Esophagus squamous epithelium (tissue), 5 donors: ENCODE results near the gene SLC9A9. TPM values are rescaled to one million over a fixed set of nuclear protein-coding genes. Genes with fewer than 3 reads are reported as not detected.

Experiments
- DNase-seq: peaks from one replicate; lab custom pipeline; 2025; lab: John Stamatoyannopoulos, UW
- H3K27ac ChIP-seq, 4 donors: fragments of 200-600 bp; sonication (generic); one replicate each; pipeline ENCODE4 v1.5.1; 2016 to 2019; ENCODE audit warnings: mild to moderate bottlenecking in 1 of 4
- H3K27me3 ChIP-seq, 4 donors: fragments of 200-600 bp; sonication (generic); 1 replicate in 3 of 4; 2 replicates in 1 of 4; pipeline versions ENCODE4 v1.5.1 to v1.6.0; 2017 to 2021; ENCODE audit warnings: antibody characterized with exemption in 1 of 4
- H3K36me3 ChIP-seq, 3 donors: fragments of 200-600 bp; sonication (generic); one replicate each; pipeline ENCODE4 v1.5.1; 2016 to 2019
- H3K4me1 ChIP-seq, 3 donors: fragments of 200-600 bp; sonication (generic); one replicate each; pipeline ENCODE4 v1.5.1; 2017 to 2019
- H3K4me3 ChIP-seq, 4 donors: fragments of 200-600 bp; sonication (generic); 1 replicate in 3 of 4; 2 replicates in 1 of 4; pipeline ENCODE4 v1.5.1; 2016 to 2019; ENCODE audit warnings: mild to moderate bottlenecking in 2 of 4, moderate library complexity in 1 of 4
- H3K9me3 ChIP-seq, 3 donors: fragments of 200-600 bp; sonication (generic); one replicate each; pipeline ENCODE4 v1.5.1; 2016 to 2019
- POLR2A ChIP-seq, 4 donors: fragments of 450-650 bp; IDR thresholded peaks; one replicate each; pipeline ENCODE4 v1.6.1; 2017; ENCODE audit warnings: antibody characterized with exemption in 4 of 4, mild to moderate bottlenecking in 4 of 4, moderate library complexity in 3 of 4
- WGBS, 2 donors: methylation state at CpG; one replicate each; pipeline ENCODE4 v1.1.5; 2018; 5-methylcytosine and 5-hydroxymethylcytosine counted together
- intact Hi-C: fragments of 100-400 bp; cut with DNase I; formaldehyde crosslinking; loops from one replicate; pipeline ENCODE4 v1.15.0; 2022
- total RNA-seq, 4 donors: library from RNA; depleted of rRNA; stranded (reverse); fragments of >200 nt; gene quantifications; one replicate each; pipeline ENCODE4 v1.1.0, GENCODE V29; 2016
- TF ChIP-seq, protein P1 (sequence below), 6 experiments: fragments of 450-650 bp in 4 of 6; fragments of 200-600 bp in 2 of 6; sonication (generic) in 2 of 6; IDR thresholded peaks; one replicate each; pipeline ENCODE4 v1.5.1; 2016 to 2019; ENCODE audit warnings: antibody characterized with exemption in 6 of 6, mild to moderate bottlenecking in 4 of 6, moderate library complexity in 4 of 6
- donor health status: DM: yes; HTN: yes; CAD: no.

The SLC9A9 gene
- total RNA-seq, 4 donors from 2014 or later, result 11.2 to 22.3 (median 18.9) TPM

DNA sequence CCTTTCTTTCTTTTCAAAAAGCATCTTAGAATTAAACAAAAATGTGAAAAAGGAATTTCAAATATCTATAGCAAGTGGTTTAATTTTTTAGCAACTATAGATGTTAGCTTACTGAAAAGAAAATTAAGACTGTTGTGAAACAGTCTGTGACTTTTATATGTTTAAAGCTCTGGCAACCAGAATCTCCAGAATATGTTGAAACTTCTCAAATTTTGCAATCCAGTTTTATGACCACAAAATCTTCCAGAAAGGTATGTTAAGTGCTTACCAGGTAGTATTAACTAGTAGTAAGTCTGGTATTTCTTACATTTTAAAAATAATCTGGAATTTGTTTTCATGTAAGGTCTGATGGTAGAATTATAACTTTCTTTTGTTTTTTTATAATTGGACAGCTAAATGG is 235.0 kb downstream of the SLC9A9 start:
- intact Hi-C loops, result no loop called here
- no peaks in the 10 kb centered on the region for H3K9me3 ChIP-seq
- no peaks in the 10 kb centered on the region for H3K4me1 ChIP-seq
- DNase-seq, result no peak
- H3K27ac ChIP-seq, result no peak overlapping the region
- H3K27me3 ChIP-seq, result no peaks in the 10 kb centered on the region
- H3K4me3 ChIP-seq, result no peak overlapping the region
- peaks cover 0 to 3% (median 0%) of the 10 kb centered on the region in 3 donors for H3K36me3 ChIP-seq
- TF ChIP-seq, protein P1, sequence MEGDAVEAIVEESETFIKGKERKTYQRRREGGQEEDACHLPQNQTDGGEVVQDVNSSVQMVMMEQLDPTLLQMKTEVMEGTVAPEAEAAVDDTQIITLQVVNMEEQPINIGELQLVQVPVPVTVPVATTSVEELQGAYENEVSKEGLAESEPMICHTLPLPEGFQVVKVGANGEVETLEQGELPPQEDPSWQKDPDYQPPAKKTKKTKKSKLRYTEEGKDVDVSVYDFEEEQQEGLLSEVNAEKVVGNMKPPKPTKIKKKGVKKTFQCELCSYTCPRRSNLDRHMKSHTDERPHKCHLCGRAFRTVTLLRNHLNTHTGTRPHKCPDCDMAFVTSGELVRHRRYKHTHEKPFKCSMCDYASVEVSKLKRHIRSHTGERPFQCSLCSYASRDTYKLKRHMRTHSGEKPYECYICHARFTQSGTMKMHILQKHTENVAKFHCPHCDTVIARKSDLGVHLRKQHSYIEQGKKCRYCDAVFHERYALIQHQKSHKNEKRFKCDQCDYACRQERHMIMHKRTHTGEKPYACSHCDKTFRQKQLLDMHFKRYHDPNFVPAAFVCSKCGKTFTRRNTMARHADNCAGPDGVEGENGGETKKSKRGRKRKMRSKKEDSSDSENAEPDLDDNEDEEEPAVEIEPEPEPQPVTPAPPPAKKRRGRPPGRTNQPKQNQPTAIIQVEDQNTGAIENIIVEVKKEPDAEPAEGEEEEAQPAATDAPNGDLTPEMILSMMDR (IDR thresholded peaks at IDR 0.05), result no peak

DNA sequence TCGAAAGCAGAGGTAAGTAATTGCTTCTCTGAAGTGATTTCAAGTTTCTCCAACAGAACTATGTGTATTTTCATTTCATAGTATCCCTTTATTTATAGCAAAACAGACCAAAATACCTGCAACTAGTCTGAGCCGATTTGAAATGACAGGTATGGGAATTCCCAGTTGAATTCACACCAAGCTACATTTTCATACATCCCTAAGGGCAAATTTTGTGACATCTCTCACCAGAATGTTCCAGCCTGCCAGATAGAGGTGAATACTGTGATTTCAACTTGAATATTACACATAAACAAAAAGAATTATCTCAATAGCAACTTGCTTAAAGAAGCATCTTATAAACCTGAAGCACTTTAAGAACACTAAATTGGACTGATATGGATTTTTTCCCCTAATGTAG is 235.7 kb downstream of the SLC9A9 start:
- no peaks in the 10 kb centered on the region for H3K4me1 ChIP-seq
- no peaks in the 10 kb centered on the region for H3K9me3 ChIP-seq
- H3K4me3 ChIP-seq, result no peak overlapping the region
- DNase-seq, result no peak
- WGBS, 2 donors, result 58 to 61% methylated on average over 2 of the region's 2 CpGs
- no peaks in the 10 kb centered on the region for H3K27me3 ChIP-seq
- TF ChIP-seq, protein P1 (IDR thresholded peaks at IDR 0.05), result no peak
- no peak for TF ChIP-seq POLR2A (IDR thresholded peaks at IDR 0.05)
- intact Hi-C loops, result no loop called here
- no peak overlapping the region for H3K27ac ChIP-seq
- H3K36me3 ChIP-seq, result no peaks in the 10 kb centered on the region

DNA sequence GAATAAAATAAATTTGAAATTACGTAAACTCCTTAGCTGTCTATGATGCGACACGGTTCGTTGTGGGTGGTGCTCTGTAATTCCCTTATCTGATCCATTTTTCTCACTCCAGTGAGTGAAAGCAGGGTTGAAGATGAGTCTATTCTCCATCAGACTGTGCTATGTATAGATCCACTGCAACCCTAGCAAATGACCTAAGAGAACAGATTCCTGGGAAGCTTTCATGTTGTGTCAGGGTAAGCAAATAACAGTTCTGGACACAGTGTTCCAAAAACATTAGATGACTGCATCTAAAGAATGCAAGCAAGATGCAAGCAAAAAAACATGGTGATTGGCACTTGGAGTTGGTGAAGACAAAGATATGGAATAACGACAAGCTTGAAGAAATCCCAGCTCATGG is 239.3 kb downstream of the SLC9A9 start:
- Histone ChIP-seq H3K4me1 (peaks cover 0 to 4% (median 0%) of the 10 kb centered on the region in 3 donors), H3K36me3 (no peaks in the 10 kb centered on the region), H3K9me3 (no peaks in the 10 kb centered on the region), H3K27me3 (no peaks in the 10 kb centered on the region), H3K4me3 (no peak overlapping the region), H3K27ac (no peak overlapping the region)
- no peak for DNase-seq
- TF ChIP-seq, protein P1 (IDR thresholded peaks at IDR 0.05), result no peak
- no peak for TF ChIP-seq POLR2A (IDR thresholded peaks at IDR 0.05)
- intact Hi-C loops, result no loop called here
- WGBS, 2 donors, result 91 to 95% methylated on average over 5 of the region's 5 CpGs

DNA sequence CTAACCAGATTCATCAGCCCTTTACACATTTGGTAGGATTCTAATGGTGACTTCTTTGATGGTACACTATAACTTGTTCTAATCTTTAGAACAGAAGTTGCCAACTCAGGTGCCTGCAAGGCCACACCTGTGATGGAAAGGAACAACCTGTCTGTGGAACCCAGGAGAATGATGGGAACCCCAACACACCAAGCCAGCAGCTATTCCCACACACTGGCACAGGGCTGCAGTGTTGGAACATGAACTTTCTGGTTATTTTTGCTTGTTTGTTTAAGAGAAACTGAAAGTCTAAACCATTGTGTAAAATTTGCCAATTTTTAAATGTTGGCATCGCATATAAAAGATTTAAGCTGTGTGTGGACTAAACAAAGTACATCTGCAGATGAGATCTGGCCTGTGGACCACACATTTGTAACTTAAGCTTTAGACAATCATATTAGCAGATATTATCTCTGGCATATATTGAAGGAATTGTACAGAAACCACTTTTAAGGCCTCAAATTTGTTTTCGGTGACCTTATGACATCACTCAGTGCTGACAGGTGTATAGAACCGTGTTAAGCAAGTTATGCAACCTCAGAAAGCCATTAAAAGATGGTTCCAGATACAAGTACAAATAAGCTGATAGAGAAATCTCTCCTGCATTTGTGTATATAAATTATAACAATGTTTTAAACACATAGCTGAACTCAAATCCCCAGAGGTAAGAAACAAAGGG is 242.9 kb downstream of the SLC9A9 start:
- H3K4me1 ChIP-seq, result peaks cover 0 to 4% (median 0%) of the 10 kb centered on the region in 3 donors
- no peak overlapping the region for H3K27ac ChIP-seq
- WGBS, 2 donors, result 70 to 71% methylated on average over 3 of the region's 3 CpGs
- no peaks in the 10 kb centered on the region for H3K9me3 ChIP-seq
- H3K27me3 ChIP-seq, result no peaks in the 10 kb centered on the region
- TF ChIP-seq, protein P1 (IDR thresholded peaks at IDR 0.05), result no peak
- TF ChIP-seq POLR2A (IDR thresholded peaks at IDR 0.05), result no peak
- no peak overlapping the region for H3K4me3 ChIP-seq
- no peaks in the 10 kb centered on the region for H3K36me3 ChIP-seq
- no peak for DNase-seq
- intact Hi-C loops, result no loop called here

- H3K9me3 ChIP-seq, result no peaks in the 10 kb centered on the region
- intact Hi-C loops, result no loop called here
- H3K27me3 ChIP-seq, result no peaks in the 10 kb centered on the region
- WGBS, 2 donors, result 61 to 84% methylated on average over 5 of the region's 5 CpGs
- H3K27ac ChIP-seq, result no peak overlapping the region
- TF ChIP-seq, protein P1 (IDR thresholded peaks at IDR 0.05), result no peak
- no peak for TF ChIP-seq POLR2A (IDR thresholded peaks at IDR 0.05)
- peaks cover 0 to under 1% (median 0%) of the 10 kb centered on the region in 3 donors for H3K36me3 ChIP-seq
- no peak for DNase-seq
- H3K4me1 ChIP-seq, result peaks cover 0 to 4% (median 0%) of the 10 kb centered on the region in 3 donors
- no peak overlapping the region for H3K4me3 ChIP-seq
These were observed 243.7 kb downstream of the SLC9A9 start for GRCh38 chr3:143604402-143605185.
